Adrenal gland (tissue), 5 donors: ENCODE results near the gene NIP7.

ENCODE experiments used
- CTCF ChIP-seq, 6 experiments: fragments of 450-650 bp in 4 of 6; fragments of 200-600 bp in 2 of 6; sonication (generic) in 1 of 6; IDR thresholded peaks; 1 replicate in 5 of 6; 2 replicates in 1 of 6; pipeline versions ENCODE4 v1.5.1 to v1.8.0; 2016 to 2021; ENCODE audit warnings: antibody characterized with exemption in 6 of 6, mild to moderate bottlenecking in 2 of 6, moderate library complexity in 1 of 6
- POLR2A ChIP-seq, 2 donors: fragments of 450-650 bp; IDR thresholded peaks; one replicate each; pipeline ENCODE4 v1.6.1; 2017; ENCODE audit warnings: antibody characterized with exemption in 2 of 2, mild to moderate bottlenecking in 2 of 2, moderate library complexity in 1 of 2
- donor health status: DM: no; HTN: no; CAD: no.

GRCh38 chr16:69309316-69309715, 30.3 kb upstream of the NIP7 start:
- no peak for TF ChIP-seq CTCF (IDR thresholded peaks at IDR 0.05)
- no peak for TF ChIP-seq POLR2A (IDR thresholded peaks at IDR 0.05)
